Memory B cell (primary cell): ENCODE data around the gene FGD5.

ENCODE experiments used
- ATAC-seq: fragments of 150-1000 bp; cut with Tn5 transposase; 2 replicates; pipeline ENCODE4 v1.10.0; 2021; ENCODE audit warnings: low read depth, mild to moderate bottlenecking, moderate library complexity
- DNase-seq, 2 donors: peaks; one replicate each; pipeline ENCODE4 v3.0.0; 2022; ENCODE audit warnings: low spot score in 2 of 2
- H3K27ac Mint-ChIP-seq: one replicate; pipeline ENCODE4 v1.8.0; 2022; ENCODE audit warnings: mild to moderate bottlenecking, moderate library complexity, mixed read lengths
- H3K27me3 Mint-ChIP-seq: one replicate; pipeline ENCODE4 v1.8.0; 2022; ENCODE audit warnings: mixed read lengths
- H3K36me3 Mint-ChIP-seq: one replicate; pipeline ENCODE4 v1.8.0; 2022; ENCODE audit warnings: mild to moderate bottlenecking, mixed read lengths
- H3K4me1 Mint-ChIP-seq: one replicate; pipeline ENCODE4 v1.8.0; 2022; ENCODE audit warnings: mixed read lengths
- H3K4me3 Mint-ChIP-seq: one replicate; pipeline ENCODE4 v1.8.0; 2022; ENCODE audit warnings: mild to moderate bottlenecking, moderate library complexity, mixed read lengths
- H3K9me3 Mint-ChIP-seq: one replicate; pipeline ENCODE4 v1.8.0; 2022; ENCODE audit warnings: mixed read lengths

Gene FGD5

DNA sequence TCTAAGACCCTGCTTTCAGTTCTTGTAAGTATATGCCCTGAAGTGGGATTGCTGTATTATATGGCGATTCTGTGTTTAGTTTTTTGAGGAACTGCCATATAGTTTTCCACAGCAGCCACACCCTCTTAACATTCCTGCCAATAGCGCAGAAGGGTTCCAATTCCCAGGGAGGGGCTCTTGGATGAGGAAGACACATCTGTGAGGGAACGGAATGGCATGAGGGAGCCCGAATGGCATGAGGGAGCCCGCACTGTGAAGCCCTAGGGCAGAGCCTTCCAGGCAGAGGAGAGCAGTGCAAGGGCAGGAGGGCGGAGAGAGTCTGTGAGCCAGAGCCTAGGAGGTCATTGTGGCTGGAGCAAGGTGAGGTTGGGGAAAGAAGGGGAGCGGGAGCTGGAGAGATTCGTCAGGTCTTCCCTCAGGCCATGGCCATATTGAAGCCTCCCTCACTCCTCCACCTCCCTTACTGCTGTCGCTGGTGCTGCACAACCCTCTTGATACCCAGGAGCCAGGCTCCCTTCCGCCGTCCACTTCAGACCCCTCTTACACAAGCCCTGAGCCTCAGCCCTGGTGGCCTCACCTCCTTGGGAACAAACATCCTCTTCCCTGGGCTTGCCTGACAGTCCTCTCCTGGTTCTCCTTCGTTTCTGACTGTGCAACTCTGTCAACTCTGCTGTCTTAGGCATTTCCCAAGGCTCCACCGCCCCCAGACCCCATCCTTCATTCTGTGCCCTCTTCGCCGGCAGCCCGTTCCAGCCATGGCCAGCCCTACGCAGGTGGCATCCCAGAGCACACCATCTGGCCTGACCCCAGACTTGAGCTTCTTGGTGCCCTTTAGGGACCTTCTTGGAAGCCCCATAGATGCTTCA is 51.4 kb downstream of the FGD5 start:
- no peak overlapping the region for H3K27ac Mint-ChIP-seq
- no peaks in the 10 kb centered on the region for H3K9me3 Mint-ChIP-seq
- no peak for DNase-seq
- peaks cover 16% of the 10 kb centered on the region for H3K27me3 Mint-ChIP-seq
- no peaks in the 10 kb centered on the region for H3K4me1 Mint-ChIP-seq
- H3K36me3 Mint-ChIP-seq = no peaks in the 10 kb centered on the region
- no peak for ATAC-seq
- no peak overlapping the region for H3K4me3 Mint-ChIP-seq

DNA sequence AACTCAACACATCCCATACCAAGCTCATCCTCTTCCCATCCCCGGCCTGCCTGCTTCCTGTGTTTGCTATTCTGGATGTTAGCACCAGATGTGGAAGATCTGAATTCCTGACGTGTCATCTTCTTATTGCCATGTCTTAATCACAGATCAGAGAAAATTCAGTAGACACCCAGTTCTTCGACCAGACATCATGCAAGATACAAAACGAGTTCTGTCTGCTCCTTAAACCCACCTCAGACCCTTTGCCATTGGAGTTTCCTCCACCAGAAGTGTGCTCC is 52.0 kb downstream of the FGD5 start:
- Mint-ChIP-seq H3K4me3 (no peak overlapping the region), H3K9me3 (no peaks in the 10 kb centered on the region), H3K36me3 (no peaks in the 10 kb centered on the region), H3K4me1 (no peaks in the 10 kb centered on the region), H3K27ac (no peak overlapping the region), H3K27me3 (peaks cover 18% of the 10 kb centered on the region)
- ATAC-seq (no peak), DNase-seq (no peak)

DNA sequence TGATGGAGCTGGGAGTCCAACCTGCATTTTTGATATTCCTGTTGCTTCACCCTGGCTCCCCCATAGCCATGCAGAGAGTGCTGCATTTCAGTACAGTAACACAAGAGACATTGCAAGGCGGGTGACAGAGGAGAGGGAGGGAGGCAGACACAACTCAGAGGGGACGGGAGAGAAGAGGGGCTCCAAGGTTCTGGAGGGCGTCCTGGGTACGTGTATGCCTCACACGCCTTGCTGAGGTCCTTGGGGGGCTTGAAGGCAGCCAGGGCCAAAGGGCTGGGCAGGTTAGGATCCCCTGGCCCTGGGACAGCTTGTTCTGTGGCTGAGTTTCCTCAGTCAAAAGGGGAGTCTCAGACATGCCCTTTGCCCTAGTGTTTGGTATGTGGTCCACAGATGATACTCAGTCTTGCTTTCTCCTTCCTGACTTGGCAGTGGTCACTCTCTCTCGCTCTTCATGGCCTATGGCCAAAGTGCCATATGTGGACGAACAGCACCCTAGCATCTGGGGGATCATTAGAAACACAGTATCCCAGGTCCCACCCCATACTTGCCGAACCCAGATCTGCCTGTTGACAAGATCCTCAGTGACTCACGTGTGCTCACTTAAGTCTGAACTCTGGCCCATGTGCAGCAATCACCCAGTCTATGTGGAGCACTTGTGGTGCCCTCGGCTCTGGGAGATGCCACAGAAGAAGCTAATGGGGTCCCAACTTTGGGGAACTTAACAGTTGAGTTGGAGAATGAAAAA is 52.9 kb downstream of the FGD5 start:
- H3K27ac Mint-ChIP-seq = no peak overlapping the region
- H3K27me3 Mint-ChIP-seq = peaks cover 16% of the 10 kb centered on the region
- no peaks in the 10 kb centered on the region for H3K9me3 Mint-ChIP-seq
- no peaks in the 10 kb centered on the region for H3K36me3 Mint-ChIP-seq
- no peaks in the 10 kb centered on the region for H3K4me1 Mint-ChIP-seq
- DNase-seq (no peak), ATAC-seq (no peak)
- H3K4me3 Mint-ChIP-seq = no peak overlapping the region

DNA sequence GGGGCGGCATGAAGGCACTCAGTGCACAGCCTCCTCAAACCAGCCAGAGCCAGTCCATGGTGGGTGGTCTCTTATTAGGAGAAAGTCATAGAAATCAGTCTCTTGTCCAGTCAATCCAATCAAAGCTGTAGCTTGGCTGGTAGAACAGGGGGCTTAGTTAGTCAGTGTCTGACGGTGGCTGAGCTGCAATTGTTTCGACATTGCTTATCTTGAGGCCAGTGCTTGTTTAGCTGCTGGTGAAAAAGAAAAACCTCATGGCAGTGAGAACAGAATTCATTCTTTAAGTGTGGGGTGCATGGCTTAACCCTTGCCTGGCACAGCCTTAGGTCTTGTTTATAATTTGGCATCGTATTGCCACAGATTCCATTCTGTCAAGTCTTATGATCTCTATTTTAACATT is 53.9 kb downstream of the FGD5 start:
- Mint-ChIP-seq H3K27ac (no peak overlapping the region), H3K36me3 (no peaks in the 10 kb centered on the region), H3K4me3 (no peak overlapping the region), H3K9me3 (no peaks in the 10 kb centered on the region), H3K4me1 (no peaks in the 10 kb centered on the region), H3K27me3 (peaks cover 13% of the 10 kb centered on the region)
- DNase-seq = no peak
- no peak for ATAC-seq

DNA sequence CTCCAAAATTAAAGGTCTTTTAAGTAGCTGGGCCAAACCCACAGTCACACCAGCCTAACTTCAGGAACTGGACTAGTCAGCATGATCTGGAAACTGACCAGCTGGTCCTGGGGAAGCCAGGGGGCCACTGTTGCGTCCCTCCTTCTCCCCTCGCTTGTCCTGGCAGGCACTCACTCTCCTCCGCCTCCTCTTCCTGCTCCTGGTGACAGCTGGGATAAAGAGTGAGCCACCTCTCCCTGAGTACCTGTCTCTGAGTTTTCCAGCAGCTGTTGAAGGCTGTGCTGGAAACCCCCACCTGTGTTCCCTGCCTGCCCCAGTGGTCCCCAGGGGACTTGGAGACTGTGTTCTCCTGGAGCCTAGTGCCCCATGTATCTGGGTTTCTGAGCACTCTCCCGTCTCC is 56.0 kb downstream of the FGD5 start:
- no peaks in the 10 kb centered on the region for H3K36me3 Mint-ChIP-seq
- no peaks in the 10 kb centered on the region for H3K9me3 Mint-ChIP-seq
- no peak overlapping the region for H3K27ac Mint-ChIP-seq
- H3K4me3 Mint-ChIP-seq = no peak overlapping the region
- peaks cover 3% of the 10 kb centered on the region for H3K4me1 Mint-ChIP-seq
- no peak for ATAC-seq
- H3K27me3 Mint-ChIP-seq = peaks cover 16% of the 10 kb centered on the region
- no peak for DNase-seq

DNA sequence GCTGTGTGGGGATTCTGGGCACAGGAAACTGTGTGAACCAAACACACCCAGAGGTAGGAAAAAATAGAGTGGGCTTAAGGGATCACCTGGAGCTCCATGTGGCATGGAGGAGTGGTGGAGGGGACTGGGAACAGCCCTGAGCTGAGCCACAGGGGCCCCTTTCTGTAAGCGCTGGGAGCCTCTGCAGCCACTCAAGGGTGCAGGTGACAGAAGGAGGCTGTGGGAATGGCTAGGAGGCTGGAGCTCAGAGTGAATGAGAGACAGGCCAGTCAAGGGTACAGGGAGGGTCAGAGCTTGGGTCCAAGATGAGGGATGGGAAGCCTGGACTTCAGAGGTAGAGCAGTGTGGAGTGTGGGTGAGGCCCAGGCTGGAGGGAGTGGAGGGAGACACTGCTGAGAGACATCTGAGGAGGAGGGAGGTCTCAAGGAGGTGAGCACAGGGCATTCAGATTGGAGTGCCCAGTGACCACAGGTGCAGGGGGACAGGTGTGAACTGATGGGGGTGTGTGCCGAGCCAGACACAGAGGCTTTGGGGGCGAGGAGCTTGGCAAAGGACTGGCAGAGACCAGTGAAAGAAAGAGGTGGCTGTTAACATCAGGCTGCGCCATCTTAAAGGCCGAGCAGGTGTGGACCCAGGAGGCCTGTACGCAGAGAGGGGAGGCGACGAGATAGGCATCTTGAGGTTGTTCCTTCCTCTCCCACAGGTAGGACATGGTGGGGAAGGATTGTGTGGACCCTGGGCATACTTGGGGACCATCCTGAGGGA is 56.8 kb downstream of the FGD5 start:
- ATAC-seq (no peak), DNase-seq (no peak)
- Mint-ChIP-seq H3K27me3 (peaks cover 12% of the 10 kb centered on the region), H3K9me3 (no peaks in the 10 kb centered on the region), H3K27ac (no peak overlapping the region), H3K4me1 (peaks cover 3% of the 10 kb centered on the region), H3K36me3 (no peaks in the 10 kb centered on the region), H3K4me3 (no peak overlapping the region)

DNA sequence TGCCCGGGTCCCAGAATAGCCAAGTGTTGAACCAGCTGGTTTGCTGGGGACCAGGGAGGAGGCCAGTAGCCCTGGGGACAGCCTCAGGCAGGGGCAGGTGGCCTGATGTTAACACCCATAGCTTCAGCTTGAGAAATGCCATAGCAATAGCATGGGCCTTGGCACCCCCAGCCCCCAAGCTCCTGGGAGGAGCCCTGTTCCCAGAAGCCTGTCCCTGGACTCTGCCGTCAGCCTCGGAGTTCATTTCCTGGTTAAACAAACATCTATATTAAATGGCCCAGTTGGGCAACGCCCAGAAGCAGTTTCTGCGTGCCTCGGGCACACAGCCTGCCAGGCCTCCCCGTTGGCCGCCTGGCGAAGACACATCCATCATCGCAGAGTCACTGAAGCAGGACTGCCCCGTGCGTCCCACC is 58.2 kb downstream of the FGD5 start:
- H3K36me3 Mint-ChIP-seq = no peaks in the 10 kb centered on the region
- H3K4me1 Mint-ChIP-seq = peaks cover 7% of the 10 kb centered on the region
- no peaks in the 10 kb centered on the region for H3K9me3 Mint-ChIP-seq
- no peak overlapping the region for H3K27ac Mint-ChIP-seq
- no peak for ATAC-seq
- H3K27me3 Mint-ChIP-seq = peaks cover 12% of the 10 kb centered on the region
- H3K4me3 Mint-ChIP-seq = no peak overlapping the region
- no peak for DNase-seq

DNA sequence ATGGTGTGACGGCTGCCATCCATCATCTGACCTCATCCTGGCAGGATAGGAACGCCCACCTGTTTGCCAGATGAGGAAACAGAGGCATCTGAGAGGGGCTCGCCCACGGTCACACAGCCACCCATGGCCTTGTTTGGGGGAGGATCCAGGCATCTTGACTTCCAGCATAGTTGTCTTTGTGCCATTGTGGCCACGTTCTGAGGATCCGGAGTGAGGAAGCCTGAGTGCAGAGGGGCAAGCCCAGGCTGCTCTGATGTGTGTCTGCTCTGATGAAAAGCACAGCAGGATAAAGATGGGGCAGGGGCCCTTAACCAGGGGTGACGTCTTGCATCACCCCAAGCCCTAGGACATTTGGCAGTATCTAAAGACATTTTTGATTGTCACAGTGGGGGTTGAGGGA is 58.7 kb downstream of the FGD5 start:
- no peaks in the 10 kb centered on the region for H3K36me3 Mint-ChIP-seq
- no peaks in the 10 kb centered on the region for H3K9me3 Mint-ChIP-seq
- ATAC-seq = no peak

DNA sequence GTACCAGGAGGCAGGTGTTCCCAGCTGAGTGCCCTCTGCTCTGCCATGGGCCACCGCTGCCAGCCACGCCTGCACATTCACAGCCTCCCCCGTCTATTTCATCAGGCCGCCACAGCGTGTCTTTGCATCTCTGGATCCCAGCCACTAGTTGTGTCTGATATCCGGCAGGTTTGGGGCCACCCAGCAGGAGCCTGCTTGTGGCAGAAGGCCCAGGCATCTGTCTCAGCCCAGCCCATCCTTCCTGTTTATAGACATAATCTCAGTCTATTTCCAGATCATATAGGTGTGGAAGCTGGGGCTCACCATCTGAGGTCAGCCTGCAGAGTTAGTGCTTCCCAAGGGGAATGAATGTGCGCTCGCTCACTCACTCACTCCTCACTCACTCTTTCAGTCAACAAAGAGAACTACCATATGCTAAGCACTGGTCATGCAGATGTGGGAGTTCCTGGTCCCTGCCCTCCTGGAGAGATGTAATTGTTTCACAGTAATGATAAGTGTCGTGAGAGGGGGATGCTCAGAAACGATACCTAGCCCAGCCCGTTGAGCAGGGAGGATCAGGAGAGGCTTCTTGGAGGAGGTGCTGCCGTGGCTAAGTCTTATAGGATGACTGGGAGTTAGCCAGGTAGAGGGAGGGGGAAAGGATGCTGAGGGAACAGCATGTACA is 60.6 kb downstream of the FGD5 start:
- Mint-ChIP-seq H3K27me3 (peaks cover 18% of the 10 kb centered on the region), H3K27ac (no peak overlapping the region), H3K4me1 (peaks cover 10% of the 10 kb centered on the region), H3K9me3 (no peaks in the 10 kb centered on the region), H3K4me3 (no peak overlapping the region), H3K36me3 (no peaks in the 10 kb centered on the region)
- ATAC-seq = no peak
- no peak for DNase-seq

More for the DNA sequence above, 58.7 kb downstream of the FGD5 start:
- H3K27me3 Mint-ChIP-seq = peaks cover 14% of the 10 kb centered on the region
- H3K4me3 Mint-ChIP-seq = no peak overlapping the region
- H3K4me1 Mint-ChIP-seq = peaks cover 7% of the 10 kb centered on the region
- DNase-seq = no peak
- H3K27ac Mint-ChIP-seq = no peak overlapping the region

DNA sequence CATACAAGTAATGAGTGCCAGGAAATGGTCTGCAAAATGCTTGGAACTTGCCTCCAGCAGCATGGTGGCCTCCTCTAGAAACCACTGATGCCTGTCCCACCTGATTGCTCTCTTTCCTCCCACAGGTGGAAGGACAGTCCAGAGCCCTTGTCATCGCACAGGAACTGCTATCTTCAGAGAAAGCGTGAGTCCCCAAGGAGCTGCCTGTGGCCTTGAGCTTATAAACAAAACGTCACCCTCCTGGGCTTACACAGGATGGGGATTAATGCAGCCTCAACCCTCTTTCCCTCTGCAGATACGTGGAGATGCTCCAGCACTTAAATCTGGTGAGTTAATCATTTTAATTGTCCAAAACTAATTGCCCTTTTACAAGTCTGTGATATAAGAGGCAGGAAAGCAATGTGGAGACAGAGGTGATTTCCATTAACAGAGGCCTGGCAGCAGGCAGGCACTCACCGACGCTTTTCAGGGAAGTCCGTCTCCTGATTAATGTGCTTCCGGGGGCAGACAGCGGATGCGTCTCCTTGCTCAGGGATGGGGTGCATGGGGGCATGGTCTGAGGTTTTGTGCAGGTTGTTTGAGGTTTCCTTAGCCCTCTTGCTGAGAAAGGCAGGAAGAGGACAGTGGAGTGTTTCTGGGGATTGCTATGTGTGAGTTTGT is 61.8 kb downstream of the FGD5 start:
- no peak overlapping the region for H3K4me3 Mint-ChIP-seq
- no peak overlapping the region for H3K27ac Mint-ChIP-seq

DNA sequence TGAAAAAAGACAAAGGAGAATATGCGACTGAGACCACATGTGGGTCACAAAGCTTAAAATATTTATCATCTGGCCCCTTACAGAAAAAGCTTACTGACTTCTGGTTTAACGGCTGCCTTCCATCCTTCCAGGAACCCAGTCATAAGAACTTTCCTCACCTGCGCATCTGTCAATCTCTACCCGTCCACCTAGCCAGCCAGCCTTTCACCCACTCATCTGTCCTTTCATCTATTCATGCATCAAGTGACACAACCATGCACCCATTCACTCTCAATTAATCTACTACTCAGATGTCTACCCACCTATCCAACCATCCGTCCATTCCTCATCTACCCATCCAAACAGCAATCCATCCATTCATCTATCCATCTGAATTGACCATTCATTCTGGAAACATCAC is 64.5 kb downstream of the FGD5 start:
- DNase-seq = no peak
- H3K27me3 Mint-ChIP-seq = peaks cover 16% of the 10 kb centered on the region
- ATAC-seq = no peak
- H3K9me3 Mint-ChIP-seq = no peaks in the 10 kb centered on the region
- H3K36me3 Mint-ChIP-seq = no peaks in the 10 kb centered on the region
- no peak overlapping the region for H3K27ac Mint-ChIP-seq
- H3K4me1 Mint-ChIP-seq = peaks cover 10% of the 10 kb centered on the region
- no peak overlapping the region for H3K4me3 Mint-ChIP-seq

More for the DNA sequence above, 61.8 kb downstream of the FGD5 start:
- peaks cover 16% of the 10 kb centered on the region for H3K27me3 Mint-ChIP-seq
- ATAC-seq (no peak), DNase-seq (no peak)
- H3K9me3 Mint-ChIP-seq = no peaks in the 10 kb centered on the region
- peaks cover 10% of the 10 kb centered on the region for H3K4me1 Mint-ChIP-seq
- H3K36me3 Mint-ChIP-seq = no peaks in the 10 kb centered on the region

DNA sequence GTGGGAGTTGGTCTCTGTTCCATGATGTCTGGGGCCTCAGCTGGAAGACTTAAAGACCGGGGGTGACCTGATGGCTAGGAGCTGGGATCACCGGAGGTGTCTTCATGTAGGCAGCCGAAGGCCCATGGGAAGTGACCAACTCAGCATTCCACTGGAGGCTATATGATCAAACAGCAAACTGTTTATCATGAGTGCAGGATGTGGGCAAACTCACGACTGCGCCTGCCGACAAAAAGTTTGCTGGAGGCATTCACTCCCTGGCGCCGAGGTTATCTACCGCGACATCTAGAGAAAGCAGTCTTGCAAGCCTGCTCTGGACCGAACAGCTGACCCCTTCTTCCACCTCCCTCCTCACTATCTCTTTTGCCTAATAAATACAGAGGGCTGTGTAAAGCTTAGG is 65.9 kb downstream of the FGD5 start:
- ATAC-seq = no peak
- H3K27ac Mint-ChIP-seq = no peak overlapping the region

DNA sequence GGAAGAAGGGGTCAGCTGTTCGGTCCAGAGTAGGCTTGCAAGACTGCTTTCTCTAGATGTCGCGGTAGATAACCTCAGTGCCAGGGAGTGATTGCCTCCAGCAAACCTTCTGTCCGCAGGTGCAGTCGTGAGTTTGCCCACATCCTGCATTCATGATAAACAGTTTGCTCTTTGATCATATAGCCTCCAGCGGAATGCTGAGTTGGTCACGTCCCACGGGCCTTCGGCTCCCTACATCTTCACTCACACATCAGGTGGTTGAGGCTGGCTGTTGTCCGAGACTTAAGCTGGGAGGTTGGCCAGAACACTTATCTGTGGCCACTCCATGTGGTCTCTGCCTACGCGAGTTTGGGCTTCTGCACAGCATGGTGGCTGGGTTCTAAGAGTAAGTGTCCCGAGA is 66.5 kb downstream of the FGD5 start:
- no peaks in the 10 kb centered on the region for H3K36me3 Mint-ChIP-seq
- no peaks in the 10 kb centered on the region for H3K9me3 Mint-ChIP-seq
- DNase-seq (no peak), ATAC-seq (no peak)
- H3K4me1 Mint-ChIP-seq = peaks cover 7% of the 10 kb centered on the region
- peaks cover 12% of the 10 kb centered on the region for H3K27me3 Mint-ChIP-seq
- no peak overlapping the region for H3K4me3 Mint-ChIP-seq
- no peak overlapping the region for H3K27ac Mint-ChIP-seq

More for the DNA sequence above, 65.9 kb downstream of the FGD5 start:
- DNase-seq = no peak
- Mint-ChIP-seq H3K9me3 (no peaks in the 10 kb centered on the region), H3K27me3 (peaks cover 13% of the 10 kb centered on the region), H3K4me1 (peaks cover 7% of the 10 kb centered on the region), H3K36me3 (no peaks in the 10 kb centered on the region), H3K4me3 (no peak overlapping the region)
